Mesenchymal stem cell (in vitro differentiated cells and primary cell): Measurements from ENCODE around the gene AADACL3.
"Not testable (repeated sequence)": the region's sequence is repeated elsewhere in the genome, so short reads cannot be mapped to it uniquely, and the experiment has no call there.

Experiments
- DNase-seq: peaks from one replicate; pipeline ENCODE4 v3.0.0-alpha.2; 2013
- H2AFZ ChIP-seq: one replicate; pipeline ENCODE4 v1.6.1; 2013; ENCODE audit warnings: low read depth, mild to moderate bottlenecking, control low read depth, inconsistent platforms, low read length, moderate library complexity
- H2AK5ac ChIP-seq: 2 replicates; pipeline ENCODE4 v1.6.1; 2013; ENCODE audit warnings: low read length, moderate library complexity, mild to moderate bottlenecking, inconsistent platforms; ENCODE audit not compliant: severe bottlenecking
- H2BK120ac ChIP-seq: one replicate; pipeline ENCODE4 v1.6.1; 2013; ENCODE audit warnings: low read depth, mild to moderate bottlenecking, inconsistent platforms, low read length, moderate library complexity
- H2BK12ac ChIP-seq, 2 experiments: one replicate each; pipeline ENCODE4 v1.6.1; 2013; ENCODE audit warnings: inconsistent platforms in 2 of 2, low read length in 2 of 2, mild to moderate bottlenecking in 2 of 2, moderate library complexity in 2 of 2, control low read depth in 1 of 2
- H2BK15ac ChIP-seq: one replicate; pipeline ENCODE4 v1.6.1; 2013; ENCODE audit warnings: mild to moderate bottlenecking, low read depth, inconsistent platforms; ENCODE audit not compliant: poor library complexity, severe bottlenecking
- H2BK5ac ChIP-seq: 2 replicates; pipeline ENCODE4 v1.6.1; 2013; ENCODE audit warnings: low read depth, mild to moderate bottlenecking, low read length, control low read depth, inconsistent platforms; ENCODE audit not compliant: poor library complexity, severe bottlenecking
- H3K14ac ChIP-seq, 2 experiments: one replicate each; pipeline ENCODE4 v1.6.1; 2013; ENCODE audit warnings: inconsistent platforms in 2 of 2, low read length in 2 of 2, control low read depth in 1 of 2, mild to moderate bottlenecking in 1 of 2, moderate library complexity in 1 of 2
- H3K18ac ChIP-seq, 2 experiments: one replicate each; pipeline ENCODE4 v1.6.1; 2013; ENCODE audit warnings: inconsistent platforms in 2 of 2, low read length in 2 of 2, control low read depth in 1 of 2, low read depth in 1 of 2, mild to moderate bottlenecking in 1 of 2
- H3K23ac ChIP-seq, 2 experiments: one replicate each; pipeline ENCODE4 v1.6.1; 2013; ENCODE audit warnings: inconsistent platforms in 2 of 2, low read length in 2 of 2, mild to moderate bottlenecking in 2 of 2, moderate library complexity in 2 of 2, control low read depth in 1 of 2
- H3K27ac ChIP-seq: 2 replicates; pipeline ENCODE4 v1.5.1; 2013; ENCODE audit warnings: mild to moderate bottlenecking, moderate library complexity, low read length, control low read depth, inconsistent platforms; ENCODE audit not compliant: poor library complexity, severe bottlenecking
- H3K27me3 ChIP-seq, 2 experiments: 2 replicates each; pipeline versions ENCODE4 v1.6.1 to v1.7.0; 2013; ENCODE audit warnings: low read length in 2 of 2, mild to moderate bottlenecking in 2 of 2, moderate library complexity in 2 of 2, control low read depth in 1 of 2, inconsistent platforms in 1 of 2; ENCODE audit not compliant: control insufficient read depth in 1 of 2, insufficient read depth in 1 of 2
- H3K36me3 ChIP-seq, 2 experiments: 2 replicates each; pipeline versions ENCODE4 v1.6.1 to v1.7.0; 2013; ENCODE audit warnings: low read length in 2 of 2, control low read depth in 1 of 2, inconsistent platforms in 1 of 2, low read depth in 1 of 2, mild to moderate bottlenecking in 1 of 2; ENCODE audit not compliant: insufficient read depth in 2 of 2, control insufficient read depth in 1 of 2
- H3K4ac ChIP-seq, 2 experiments: one replicate each; pipeline ENCODE4 v1.6.1; 2013; ENCODE audit warnings: inconsistent platforms in 2 of 2, low read length in 2 of 2, mild to moderate bottlenecking in 2 of 2, moderate library complexity in 2 of 2, control low read depth in 1 of 2, low read depth in 1 of 2
- H3K4me1 ChIP-seq: 2 replicates; pipeline ENCODE4 v1.6.1; 2013; ENCODE audit warnings: low read depth, low read length, control low read depth; ENCODE audit not compliant: control insufficient read depth, insufficient read depth
- H3K4me2 ChIP-seq: 2 replicates; pipeline ENCODE4 v1.6.1; 2013; ENCODE audit warnings: low read length, mild to moderate bottlenecking, inconsistent platforms; ENCODE audit not compliant: poor library complexity, severe bottlenecking
- H3K4me3 ChIP-seq, 2 experiments: 2 replicates each; pipeline versions ENCODE4 v1.5.1 to v1.7.0; 2013; ENCODE audit warnings: low read length in 2 of 2, mild to moderate bottlenecking in 2 of 2, control low read depth in 1 of 2, low read depth in 1 of 2; ENCODE audit not compliant: insufficient read depth in 1 of 2
- H3K79me1 ChIP-seq: replicated peaks from 2 replicates; pipeline ENCODE4 v1.6.1; 2013; ENCODE audit warnings: mild to moderate bottlenecking, control low read depth, low read length, inconsistent platforms; ENCODE audit not compliant: poor library complexity, severe bottlenecking
- H3K9ac ChIP-seq: 2 replicates; pipeline ENCODE4 v1.7.0; 2013; ENCODE audit warnings: mild to moderate bottlenecking, low read length, moderate library complexity
- H3K9me3 ChIP-seq: 2 replicates; pipeline ENCODE4 v1.7.0; 2013; ENCODE audit warnings: mild to moderate bottlenecking, low read length; ENCODE audit not compliant: control insufficient read depth
- H4K8ac ChIP-seq: one replicate; pipeline ENCODE4 v1.6.1; 2013; ENCODE audit warnings: inconsistent platforms, mild to moderate bottlenecking, low read length, moderate library complexity
- H4K91ac ChIP-seq: one replicate; pipeline ENCODE4 v1.6.1; 2013; ENCODE audit warnings: mild to moderate bottlenecking, low read length, inconsistent platforms
- WGBS: methylation state at CpG from one replicate; pipeline ENCODE4 v1.1.7; 2013; ENCODE audit warnings: mixed read lengths; 5-methylcytosine and 5-hydroxymethylcytosine counted together

The AADACL3 gene

DNA sequence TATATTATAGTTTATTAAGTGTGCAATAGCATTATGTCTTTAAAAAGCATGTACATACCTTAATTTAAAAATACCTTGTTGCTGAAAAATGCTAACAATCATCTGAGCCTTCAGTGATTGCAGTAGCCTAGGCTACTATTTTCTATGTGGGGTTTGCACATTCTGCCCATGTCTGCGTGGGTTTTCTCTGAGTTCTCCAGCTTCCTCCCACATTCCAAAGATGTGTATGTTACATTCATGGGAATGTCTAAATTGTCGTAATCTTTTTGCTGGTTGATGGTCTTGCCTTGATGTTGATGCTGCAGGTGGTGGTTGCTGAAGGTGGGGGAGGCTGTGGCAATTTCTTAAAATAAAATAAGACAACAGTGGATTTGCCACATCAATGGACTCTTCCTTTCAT is 12.5 kb downstream of the AADACL3 start:
- Histone ChIP-seq H2BK5ac (no peak overlapping the region), H2BK120ac (no peak overlapping the region), H3K36me3 (no peaks in the 10 kb centered on the region), H2BK12ac (no peak overlapping the region), H3K18ac (no peak overlapping the region), H3K4me2 (no peak overlapping the region), H3K14ac (no peak overlapping the region), H3K79me1 (no peaks in the 10 kb centered on the region), H4K8ac (no peak overlapping the region), H3K27ac (no peak overlapping the region), H3K9ac (no peak overlapping the region), H3K4me1 (no peaks in the 10 kb centered on the region), H3K9me3 (peaks cover 19% of the 10 kb centered on the region), H3K27me3 (no peaks in the 10 kb centered on the region), H2AK5ac (no peak overlapping the region), H3K4ac (no peak overlapping the region), H3K4me3 (no peak overlapping the region), H3K23ac (no peak overlapping the region), H4K91ac (no peak overlapping the region), H2BK15ac (no peak overlapping the region), H2AFZ (no peak overlapping the region)
- no peak for DNase-seq
- 60% methylated on average over 1 of the region's 2 CpGs for WGBS

DNA sequence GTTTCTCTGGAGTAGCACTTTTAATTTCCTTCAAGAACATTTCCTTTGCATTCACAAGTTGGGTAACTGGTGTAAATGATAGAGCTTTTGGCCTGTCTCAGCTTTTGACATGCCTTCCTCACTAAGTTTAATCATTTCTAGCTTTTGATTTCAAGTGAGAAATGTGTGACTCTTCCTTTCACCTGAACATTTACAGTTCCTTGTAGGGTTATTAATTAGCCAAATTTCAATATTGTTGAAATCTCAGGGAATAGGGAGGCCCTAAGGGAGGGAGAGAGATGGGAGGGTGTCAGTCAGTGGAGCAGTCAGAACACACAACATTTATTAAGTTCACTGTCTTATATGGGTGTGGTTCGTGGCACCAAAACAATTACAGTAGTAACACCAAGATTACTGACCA is 14.2 kb downstream of the AADACL3 start:
- no peak overlapping the region for H3K4ac ChIP-seq
- H3K9ac ChIP-seq, result no peak overlapping the region
- no peak overlapping the region for H2BK15ac ChIP-seq
- no peaks in the 10 kb centered on the region for H3K4me1 ChIP-seq
- WGBS, result 86% methylated on average over 1 of the region's 1 CpG
- H2AK5ac ChIP-seq, result no peak overlapping the region
- H3K79me1 ChIP-seq, result no peaks in the 10 kb centered on the region
- no peak overlapping the region for H2BK12ac ChIP-seq
- no peak overlapping the region for H3K14ac ChIP-seq
- no peak overlapping the region for H2AFZ ChIP-seq
- no peak overlapping the region for H2BK5ac ChIP-seq
- H3K4me3 ChIP-seq, result no peak overlapping the region
- H3K36me3 ChIP-seq, result no peaks in the 10 kb centered on the region
- H3K27me3 ChIP-seq, result peaks cover 0 to 4% of the 10 kb centered on the region in 2 experiments
- H2BK120ac ChIP-seq, result no peak overlapping the region
- H3K9me3 ChIP-seq, result peaks cover 19% of the 10 kb centered on the region
- H3K23ac ChIP-seq, result no peak overlapping the region
- no peak overlapping the region for H3K4me2 ChIP-seq
- no peak overlapping the region for H4K8ac ChIP-seq
- no peak overlapping the region for H3K27ac ChIP-seq
- no peak overlapping the region for H3K18ac ChIP-seq
- no peak for DNase-seq
- no peak overlapping the region for H4K91ac ChIP-seq

DNA sequence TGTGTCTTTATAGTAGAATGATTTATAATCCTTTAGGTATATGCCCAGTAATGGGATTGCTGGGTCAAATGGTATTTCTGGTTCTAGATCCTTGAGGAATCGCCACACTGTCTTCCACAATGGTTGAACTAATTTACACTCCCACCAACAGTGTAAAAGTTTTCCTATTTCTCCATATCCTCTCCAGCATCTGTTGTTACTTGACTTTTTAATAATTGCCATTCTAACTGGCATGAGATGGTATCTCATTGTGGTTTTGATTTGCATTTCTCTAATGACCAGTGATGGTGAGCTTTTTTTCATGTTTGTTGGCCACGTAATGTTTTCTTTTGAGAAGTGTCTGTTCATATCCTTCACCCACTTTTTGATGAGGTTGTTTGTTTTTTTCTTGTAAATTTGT is 15.2 kb downstream of the AADACL3 start:
- H3K14ac ChIP-seq, H3K27me3 ChIP-seq, H2AFZ ChIP-seq, H3K18ac ChIP-seq, H3K27ac ChIP-seq, H4K8ac ChIP-seq, H3K23ac ChIP-seq, H4K91ac ChIP-seq, H2BK120ac ChIP-seq, H3K36me3 ChIP-seq, DNase-seq, H3K4me3 ChIP-seq, H3K9ac ChIP-seq, H3K4me1 ChIP-seq, H3K4ac ChIP-seq, H3K79me1 ChIP-seq, H2BK12ac ChIP-seq, H2AK5ac ChIP-seq, H2BK15ac ChIP-seq, H3K4me2 ChIP-seq, H2BK5ac ChIP-seq: not testable (repeated sequence)
- 44% methylated on average over 1 of the region's 2 CpGs for WGBS
- peaks cover 23% of the 10 kb centered on the region for H3K9me3 ChIP-seq

DNA sequence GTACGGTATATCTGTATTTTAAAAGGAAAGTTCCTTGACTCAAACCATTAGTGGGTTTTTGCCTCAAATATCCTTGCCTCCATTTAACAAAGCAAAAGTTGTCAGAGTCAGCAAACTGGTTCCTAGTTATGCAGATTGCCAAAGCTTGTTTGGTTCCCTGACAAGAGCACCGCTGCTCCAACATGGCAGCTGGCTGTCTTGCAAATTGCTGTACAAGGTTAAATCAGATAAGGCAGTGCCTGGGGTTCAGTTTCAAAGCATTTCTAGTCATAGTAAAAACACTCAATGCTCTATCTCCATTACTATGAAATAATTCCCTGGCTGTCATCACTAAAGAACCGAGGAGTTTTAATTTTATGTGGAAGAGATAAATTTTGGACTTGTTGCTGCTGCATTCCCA is 18.7 kb downstream of the AADACL3 start:
- no peak overlapping the region for H2BK5ac ChIP-seq
- H4K8ac ChIP-seq, result no peak overlapping the region
- DNase-seq, result no peak
- H2BK120ac ChIP-seq, result no peak overlapping the region
- H3K9ac ChIP-seq, result no peak overlapping the region
- H3K18ac ChIP-seq, result no peak overlapping the region
- H2AK5ac ChIP-seq, result no peak overlapping the region
- no peak overlapping the region for H3K23ac ChIP-seq
- H3K9me3 ChIP-seq, result peaks cover 14% of the 10 kb centered on the region
- H2BK12ac ChIP-seq, result no peak overlapping the region
- 62% methylated on average over 1 of the region's 3 CpGs for whole genome bisulfite sequencing
- no peak overlapping the region for H3K27ac ChIP-seq
- H3K79me1 ChIP-seq, result no peaks in the 10 kb centered on the region
- no peak overlapping the region for H3K4me3 ChIP-seq
- H4K91ac ChIP-seq, result no peak overlapping the region
- H3K4me2 ChIP-seq, result no peak overlapping the region
- H2BK15ac ChIP-seq, result no peak overlapping the region
- peaks cover 0 to 4% of the 10 kb centered on the region in 2 experiments for H3K27me3 ChIP-seq
- no peak overlapping the region for H2AFZ ChIP-seq
- no peak overlapping the region for H3K4ac ChIP-seq
- no peaks in the 10 kb centered on the region for H3K36me3 ChIP-seq
- H3K14ac ChIP-seq, result no peak overlapping the region
- no peaks in the 10 kb centered on the region for H3K4me1 ChIP-seq
